CD4-positive, alpha-beta T cell treated with Interleukin-12 subunit alpha and Interleukin-12 subunit beta, for 1 hour (primary cell): Measurements from ENCODE around the gene FIZ1.
"Not testable (repeated sequence)": the region's sequence is repeated elsewhere in the genome, so short reads cannot be mapped to it uniquely, and the experiment has no call there.

Experiments
- DNase-seq: peaks from one replicate; pipeline ENCODE4 v3.0.0-alpha.2; 2020

FIZ1 gene

DNA sequence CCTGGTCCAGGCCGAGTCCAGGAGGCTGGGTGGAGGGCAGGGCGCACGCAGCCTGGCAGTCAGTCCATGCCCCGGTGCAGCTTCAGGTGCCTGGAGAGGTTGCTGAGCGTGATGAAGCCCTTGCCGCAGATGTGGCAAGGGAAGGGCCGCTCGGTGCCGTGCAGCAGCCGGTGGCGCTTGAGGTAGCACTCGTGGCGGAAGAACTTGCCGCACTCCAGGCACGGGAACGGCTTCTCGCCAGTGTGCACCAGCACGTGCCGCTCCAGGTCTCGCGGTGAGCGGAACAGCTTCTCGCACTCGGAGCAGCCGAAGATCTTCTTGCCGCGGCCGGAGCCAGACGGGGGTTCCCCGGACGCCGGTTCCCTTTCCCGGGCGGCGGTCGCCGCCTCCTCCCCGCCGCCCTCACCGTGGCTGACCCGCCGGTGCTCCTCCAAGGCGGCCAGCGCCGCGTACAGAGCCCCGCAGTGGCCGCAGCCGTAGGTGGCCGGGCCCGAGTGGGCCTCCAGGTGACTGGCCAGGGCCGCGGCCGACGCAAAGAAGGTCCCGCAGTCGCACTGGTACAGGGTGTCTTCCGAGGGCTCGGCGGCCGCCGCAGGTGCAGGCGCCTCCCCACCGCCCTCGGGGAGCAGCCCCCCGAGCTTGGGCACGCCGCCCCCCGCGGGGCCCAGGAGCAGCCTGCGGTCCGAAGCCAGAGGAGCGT is 6.8 kb downstream of the FIZ1 start:
- no peak for DNase-seq

DNA sequence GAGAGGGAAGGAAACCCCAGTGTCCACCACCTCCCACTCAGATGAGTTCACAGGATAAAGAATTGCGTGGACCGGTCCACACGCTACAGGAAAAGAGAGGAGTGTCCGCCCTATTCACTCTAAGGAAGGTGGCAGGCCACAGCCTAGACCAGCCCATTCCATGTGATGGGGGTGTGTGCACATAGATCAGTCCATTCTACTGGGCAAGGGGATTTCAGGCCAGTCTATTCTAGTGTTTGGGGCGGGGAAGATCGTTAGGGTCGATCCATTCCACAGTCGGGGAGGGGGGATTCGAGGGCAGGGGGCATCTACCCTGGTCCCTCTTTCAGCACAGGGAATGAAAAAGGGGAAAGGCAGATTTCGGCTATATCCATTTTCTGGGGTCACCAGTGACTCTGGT is 7.8 kb downstream of the FIZ1 start:
- DNase-seq, result no peak

DNA sequence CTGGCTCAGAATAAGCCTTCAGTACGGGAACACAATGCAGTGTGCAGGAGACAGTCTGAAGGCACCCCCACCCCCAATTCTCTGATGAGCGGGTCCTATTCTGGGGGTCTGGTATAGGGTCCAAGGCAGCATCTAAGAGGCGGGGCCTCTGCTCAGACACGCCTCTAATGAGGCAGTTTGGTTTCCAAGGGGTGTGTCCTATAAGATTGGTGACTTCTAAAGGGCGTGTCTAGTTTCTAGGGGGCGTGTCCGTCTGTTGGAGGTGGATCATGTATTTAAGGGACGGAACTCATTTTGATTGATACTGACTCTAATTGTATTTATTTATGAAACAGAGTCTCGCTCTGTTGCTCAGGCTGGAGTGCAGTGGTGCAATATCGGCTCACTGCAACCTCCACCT is 8.7 kb downstream of the FIZ1 start:
- no peak for DNase-seq

DNA sequence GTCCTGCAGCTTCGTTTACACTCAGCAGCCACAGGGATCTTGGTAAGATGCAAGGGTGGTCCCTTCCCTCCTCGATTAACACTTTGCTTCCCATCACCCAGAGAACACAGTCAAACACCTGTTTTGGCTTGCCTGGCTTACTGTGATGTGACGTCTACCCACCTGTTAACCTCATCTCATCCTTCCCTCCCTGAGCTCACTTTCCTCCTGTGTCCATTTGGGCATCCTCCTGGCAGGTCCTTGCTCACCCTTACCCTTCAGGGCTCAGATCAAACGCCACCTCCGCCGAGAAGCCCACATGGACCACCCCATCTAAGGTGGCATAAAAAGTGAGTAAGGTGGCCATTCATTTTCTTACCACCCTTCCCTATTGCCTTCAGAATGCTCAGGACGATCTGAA is 9.2 kb downstream of the FIZ1 start:
- no peak for DNase-seq

DNA sequence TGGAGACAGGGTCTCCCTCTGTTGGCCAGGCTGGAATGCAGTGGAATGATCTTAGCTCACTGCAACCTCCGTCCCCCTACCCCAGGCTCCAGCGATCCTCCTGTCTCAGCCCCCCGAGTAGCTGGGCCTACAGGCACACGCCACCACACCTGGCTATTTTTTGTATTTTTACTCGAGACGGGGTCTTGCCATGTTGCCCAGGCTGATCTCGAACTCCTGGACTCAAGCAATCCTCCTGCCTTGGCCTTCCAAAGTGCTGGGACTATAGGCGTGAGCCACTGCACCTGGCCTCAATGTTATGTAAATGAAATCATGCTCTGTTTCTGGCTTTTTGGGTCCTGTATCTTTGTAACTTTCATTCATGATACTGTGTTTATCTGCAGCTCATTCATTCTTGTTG is 10.6 kb downstream of the FIZ1 start:
- no peak for DNase-seq

DNA sequence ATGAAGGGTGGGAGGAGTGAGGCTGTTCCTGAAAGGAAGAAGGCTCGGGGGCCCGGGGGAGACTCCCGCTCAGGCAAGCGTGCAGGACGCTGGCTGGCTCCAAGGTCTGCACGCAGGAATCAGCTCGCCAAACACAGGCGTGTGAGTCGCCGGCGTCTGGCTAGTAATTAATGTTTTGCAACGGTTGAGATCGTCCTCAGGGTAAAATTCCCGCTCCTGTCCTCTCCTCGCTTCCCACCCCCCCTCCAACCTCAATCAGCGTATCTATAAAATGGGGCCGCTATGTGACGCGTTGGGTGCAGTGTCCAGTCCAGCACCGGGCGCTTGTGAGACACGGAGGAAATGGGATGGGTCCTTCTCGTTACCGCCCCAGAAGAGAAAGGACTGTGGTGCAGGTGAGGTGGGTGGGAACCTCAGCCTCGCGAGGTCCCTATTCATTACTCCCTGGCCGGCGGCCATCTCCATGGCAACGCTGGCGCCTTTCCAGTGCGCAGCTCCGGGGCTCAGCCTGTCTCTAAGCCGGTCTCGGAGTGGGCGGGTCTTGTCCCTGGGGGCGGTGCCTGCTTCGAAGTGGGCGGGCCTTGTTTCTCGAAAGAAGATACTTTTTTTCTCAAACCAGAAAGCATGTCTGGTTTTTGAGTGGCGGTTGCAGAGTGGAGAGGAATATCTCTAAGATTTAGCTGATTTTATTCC is 12.2 kb downstream of the FIZ1 start:
- peak; percentile 95 for DNase-seq

DNA sequence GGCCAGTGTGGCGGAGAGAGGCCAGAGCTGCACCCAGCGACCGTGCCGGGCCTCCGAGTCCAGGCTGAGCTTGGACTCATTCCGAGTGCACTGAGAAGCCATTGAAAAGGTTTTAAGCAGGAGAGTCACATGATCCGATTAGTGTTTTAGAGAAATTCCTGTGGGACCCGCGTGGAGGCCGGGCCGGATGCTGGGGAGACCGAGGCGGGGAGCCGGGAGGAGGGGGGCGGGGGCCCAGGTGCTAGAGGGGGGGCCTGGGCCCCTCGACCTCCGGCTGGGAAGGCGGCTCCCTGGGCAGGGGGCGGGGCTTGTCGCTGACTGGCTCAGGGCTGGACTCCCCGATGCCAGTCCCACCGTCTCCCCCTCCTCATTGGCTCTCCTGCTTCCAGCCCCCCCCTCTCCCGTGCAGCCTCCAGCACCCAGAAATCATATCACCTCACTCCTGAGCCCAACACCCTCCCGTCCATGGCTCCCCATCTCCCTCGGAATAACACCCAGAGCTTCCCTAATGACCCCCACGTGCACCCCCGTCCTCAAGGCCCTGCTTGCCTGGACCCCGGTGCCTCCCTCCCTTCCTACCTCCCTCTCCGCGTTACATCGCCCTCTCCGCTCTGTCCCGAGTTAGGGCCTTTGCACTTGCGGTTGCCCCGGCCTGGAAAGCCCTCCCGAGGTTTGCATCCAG is 13.5 kb downstream of the FIZ1 start:
- peak; percentile 44 for DNase-seq

DNA sequence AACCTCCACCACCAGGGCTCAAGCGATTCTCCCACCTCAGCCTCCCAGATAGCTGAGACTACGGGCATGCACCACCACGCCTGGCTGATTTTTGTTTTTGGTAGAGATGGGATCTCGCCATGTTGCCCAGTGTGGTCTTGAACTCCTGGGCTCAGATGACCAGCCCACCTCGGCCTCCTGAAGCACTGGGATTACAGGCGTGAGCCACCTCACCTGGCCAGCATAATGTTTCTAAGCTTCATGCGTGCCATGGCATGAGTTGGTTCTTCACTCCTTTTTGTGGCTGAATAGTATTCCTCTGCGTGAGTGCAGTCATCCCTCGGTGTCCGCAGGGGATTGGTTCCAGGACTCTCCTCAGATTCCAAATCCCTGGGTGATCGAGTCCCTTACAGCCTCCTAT is 14.4 kb downstream of the FIZ1 start:
- DNase-seq, result no peak

DNA sequence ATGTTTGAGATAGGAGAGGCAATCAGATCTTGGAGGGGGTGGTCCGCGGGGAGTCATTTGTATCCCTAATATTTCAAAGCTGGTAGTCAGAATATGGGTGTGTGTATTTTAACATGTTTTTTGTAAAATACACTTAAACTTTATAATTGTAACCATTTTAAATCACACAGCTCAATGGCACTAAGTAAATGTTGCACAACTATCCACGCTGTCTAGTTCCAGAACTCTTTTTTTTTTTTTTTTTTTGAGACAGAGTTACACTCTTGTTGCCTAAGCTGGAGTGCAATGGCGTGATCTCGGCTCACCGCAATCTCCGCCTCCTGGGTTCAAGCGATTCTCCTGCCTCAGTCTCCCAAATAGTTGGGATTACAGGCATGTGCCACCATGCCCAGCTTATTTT is 15.4 kb downstream of the FIZ1 start:
- not testable (repeated sequence) for DNase-seq

DNA sequence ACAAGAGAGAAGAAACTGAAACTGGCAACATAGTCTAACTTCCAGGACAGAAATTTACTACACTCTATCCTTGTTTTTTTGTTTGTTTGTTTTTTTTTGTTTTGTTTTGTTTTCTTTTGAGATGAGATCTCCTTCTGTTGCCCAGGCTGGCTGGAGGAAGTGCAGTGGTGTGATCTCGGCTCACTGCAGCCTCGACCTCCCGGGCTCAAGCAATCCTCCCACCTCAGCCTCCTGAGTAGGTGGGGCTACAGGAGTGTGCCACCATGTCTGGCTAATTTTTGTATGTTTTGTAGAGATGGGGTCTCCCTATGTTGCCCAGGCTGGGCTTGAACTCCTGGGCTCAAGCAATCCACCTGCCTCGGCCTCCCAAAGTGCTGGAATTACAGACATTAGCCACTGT is 17.0 kb downstream of the FIZ1 start:
- DNase-seq, result not testable (repeated sequence)

DNA sequence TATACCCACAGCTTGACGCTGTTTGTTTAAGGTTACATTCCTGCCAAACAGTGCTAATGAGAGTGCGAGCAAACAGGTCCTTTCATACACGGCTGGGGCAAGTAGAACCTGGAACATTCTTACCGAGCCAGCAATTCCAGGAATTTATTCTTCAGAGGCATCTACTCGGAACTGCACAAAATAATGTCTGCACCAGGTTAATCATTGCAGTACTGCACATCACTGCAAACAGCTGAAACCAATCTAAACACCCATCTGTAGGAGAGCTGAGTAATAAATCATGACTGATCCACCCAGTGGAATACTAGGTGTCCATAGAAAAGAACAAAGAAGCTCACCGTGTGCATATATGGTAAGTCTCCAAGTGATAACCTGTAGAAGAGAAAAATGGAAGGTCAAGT is 17.5 kb downstream of the FIZ1 start:
- DNase-seq, result no peak

DNA sequence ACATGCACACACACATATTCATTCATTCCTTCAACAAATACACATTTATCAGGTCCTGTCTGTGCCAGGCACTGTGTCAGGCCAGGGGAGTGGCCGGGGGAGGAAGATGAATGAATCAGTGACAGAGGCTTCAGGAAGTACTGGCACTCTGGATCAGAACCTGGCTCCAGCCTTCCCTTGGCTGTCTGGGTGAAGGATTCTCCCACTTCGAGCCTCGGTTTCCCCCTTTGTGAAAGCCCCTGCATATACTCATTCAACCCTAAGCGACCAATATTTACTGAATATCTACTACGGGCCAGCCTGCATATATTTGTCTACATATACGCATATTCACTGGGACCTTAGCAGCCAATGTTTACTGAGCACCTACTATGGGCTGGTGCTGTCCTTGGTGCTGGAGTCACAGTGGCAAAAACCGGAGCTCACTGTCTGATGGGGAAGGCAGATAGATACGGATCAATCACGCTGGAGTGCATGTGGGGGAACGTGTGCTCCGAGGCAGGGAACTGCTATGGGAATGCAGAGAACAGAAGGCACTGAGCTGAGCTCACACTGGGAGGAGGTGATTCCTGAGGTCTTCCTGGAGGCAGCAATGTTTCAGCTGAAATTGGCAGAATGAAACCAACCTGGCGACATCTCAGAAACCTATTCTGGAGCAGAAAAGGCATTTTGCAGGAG is 18.0 kb downstream of the FIZ1 start:
- DNase-seq, result no peak

DNA sequence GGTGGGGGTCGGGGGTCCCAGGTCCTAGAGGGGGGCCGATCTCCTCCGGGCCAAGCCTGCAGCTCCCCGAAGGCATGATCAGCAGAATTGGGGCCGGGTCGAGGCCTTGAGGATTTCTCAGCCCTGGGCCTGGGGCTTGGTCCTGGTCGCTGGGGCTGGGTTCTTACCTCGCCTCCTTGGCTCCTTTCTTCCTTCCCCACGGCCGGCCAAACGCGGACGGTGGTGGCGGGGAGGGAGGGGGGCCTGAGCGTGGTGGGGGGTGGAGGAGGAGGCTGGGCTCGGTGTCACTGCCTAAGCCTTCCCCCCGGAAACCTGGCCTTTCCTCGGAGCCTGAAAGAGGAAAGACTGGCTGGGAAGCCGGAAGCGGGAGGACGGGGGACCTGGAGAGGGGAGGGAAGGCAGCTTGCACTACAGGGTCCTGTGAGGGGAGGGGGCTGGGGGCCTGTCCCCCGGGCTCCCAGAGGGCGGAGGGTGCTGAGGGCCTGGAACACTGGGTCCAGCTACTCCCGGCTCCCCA is 18.6 kb downstream of the FIZ1 start, which contains the start of gene ZNF579:
Gene ZNF579 (minus strand): TSS at position 221 of the 517 bp plus-strand sequence. CDS start 1,209 bp downstream, outside the sequence.
- peak; percentile 80 for DNase-seq

DNA sequence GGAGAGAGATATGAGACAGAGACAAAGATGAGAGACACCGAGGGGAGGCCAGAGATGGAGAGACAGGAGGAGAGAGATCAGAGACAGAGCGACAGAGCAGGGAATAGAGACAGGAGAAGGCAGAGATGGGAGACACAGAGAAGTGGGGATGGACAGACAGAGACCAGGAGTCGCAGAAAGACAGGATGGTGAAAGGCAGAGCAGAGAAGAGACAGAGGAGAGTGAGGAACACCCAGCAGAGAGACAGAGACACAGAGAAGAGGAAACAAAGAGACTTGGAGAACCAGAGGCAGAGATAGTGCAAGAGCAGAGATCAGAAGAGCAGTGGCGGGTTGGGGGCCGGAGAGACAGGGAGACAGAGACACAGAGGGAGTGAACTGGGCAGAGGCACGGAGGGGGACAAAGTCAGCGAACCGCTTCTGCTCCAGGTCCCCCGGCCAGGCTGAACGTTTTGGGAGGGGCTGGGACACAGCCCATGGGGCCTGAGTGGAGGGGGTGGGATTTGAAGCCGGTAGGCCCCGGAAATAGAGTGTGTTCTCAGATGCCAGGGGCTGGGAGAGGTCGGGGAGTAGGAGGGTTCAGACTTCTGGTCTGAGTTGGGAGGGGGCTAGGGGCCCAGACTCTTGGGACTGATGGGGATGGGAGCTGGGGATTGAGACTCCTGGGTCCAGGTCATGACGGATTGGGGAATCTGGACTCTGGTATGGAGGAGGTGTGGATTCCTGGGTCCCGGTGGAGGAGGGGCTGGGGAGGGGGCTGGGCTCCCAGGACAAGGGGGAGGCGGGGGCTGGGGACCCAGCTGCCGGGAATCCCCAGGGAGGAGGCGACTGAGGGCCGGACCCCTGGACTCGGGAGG is 19.3 kb downstream of the FIZ1 start:
- DNase-seq, result no peak

DNA sequence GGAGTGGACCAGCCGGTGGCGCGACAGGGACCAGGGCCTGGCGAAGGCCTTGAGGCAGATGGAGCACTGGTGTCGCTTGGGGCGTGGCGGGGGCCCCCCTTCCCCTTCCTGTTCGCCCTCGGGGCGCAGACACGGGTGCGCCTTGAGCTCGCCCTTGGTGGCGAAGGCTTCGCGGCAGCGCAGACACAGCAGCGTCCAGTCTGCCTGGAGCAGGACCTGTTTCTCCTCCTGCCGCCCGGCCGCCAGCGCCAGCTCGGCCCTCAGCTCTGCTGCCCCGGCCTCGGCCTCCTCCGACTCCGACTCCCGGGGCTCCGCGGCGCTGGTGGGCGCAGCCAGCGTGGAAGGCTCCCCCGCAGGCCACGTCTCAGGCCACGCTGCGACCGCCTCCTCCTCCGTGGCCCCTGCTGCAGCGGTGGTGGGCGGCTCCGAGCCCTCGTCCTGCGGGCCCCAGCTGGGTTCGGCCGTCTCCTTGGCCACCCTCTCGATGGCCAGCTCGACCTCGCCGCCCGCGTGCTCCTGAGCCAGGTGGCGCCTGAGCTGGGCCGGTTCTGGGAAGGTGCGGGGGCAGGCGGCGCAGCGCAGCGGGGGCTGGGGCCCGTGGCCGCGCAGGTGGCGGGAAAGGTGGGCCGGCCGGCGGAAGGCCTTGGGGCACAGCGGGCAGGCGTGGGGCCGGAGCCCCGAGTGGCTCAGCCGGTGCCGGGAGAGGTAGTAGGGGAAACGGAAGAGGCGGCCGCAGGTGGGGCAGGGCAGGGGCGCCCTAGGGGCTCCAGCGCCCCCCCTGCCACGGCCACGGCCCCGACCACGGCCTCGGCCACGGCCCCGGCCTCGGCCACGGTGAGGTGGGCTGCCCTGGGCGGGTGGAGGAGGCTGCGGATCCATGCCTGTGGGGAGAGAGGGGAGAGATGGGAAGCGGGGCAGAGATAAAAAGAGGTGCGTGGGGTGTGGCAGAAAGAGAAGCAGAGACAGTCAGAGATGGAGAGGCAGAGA is 20.3 kb downstream of the FIZ1 start:
- DNase-seq, result no peak

DNA sequence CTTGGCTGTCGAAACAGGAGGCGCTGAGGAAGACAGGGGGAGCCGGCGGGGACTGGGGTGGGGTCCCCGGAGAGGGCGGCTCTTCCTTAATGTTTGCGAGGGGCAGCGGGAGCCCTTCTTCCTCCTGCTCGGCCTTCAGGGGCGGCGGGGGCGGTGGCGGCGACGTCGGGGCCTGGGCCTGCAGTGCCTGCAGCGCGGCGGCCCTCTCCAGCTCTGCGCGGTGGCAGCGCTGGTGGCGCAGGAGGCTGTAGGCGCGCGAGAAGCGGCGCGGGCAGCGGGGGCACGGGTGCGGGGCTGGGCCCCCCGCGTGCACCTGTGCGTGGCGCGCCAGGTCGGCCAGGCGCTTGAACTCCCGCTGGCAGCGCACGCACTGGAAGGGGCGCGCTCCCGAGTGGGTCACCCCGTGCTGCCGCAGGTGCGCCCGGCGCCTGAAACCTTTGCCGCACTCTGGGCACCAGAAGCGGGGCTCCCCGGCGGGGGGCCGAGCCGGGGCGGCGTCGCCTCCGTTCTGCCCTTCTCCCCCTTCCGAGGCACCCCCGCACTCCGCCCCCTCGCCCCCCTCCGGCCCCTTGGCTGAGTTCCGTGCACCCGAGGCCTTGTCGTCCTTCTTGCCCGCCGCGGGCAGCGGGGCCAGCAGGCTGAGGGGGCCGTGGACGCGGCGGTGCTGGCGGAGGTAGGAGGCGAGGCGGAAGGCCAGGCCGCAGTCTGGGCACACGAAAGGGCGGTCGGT is 21.1 kb downstream of the FIZ1 start:
- DNase-seq, result no peak

DNA sequence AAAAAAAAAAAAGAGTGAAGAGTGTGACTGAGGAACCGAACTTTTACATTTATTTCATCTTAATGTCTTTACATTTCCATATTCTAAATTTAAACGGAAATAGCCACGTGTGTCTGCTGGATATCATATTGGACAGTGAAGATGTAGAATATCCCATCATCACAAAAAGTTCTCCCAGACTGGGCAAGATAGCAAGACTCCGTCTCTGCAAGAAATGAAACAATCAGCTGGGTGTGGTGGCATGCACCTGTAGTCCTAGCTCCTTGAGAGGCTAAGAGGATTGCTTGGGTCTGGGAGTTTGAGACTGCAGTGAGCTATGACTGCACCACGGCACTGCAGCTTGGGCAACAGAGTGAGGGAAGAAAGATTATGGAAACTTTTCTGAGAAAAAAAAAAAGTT is 22.6 kb downstream of the FIZ1 start:
- no peak for DNase-seq

DNA sequence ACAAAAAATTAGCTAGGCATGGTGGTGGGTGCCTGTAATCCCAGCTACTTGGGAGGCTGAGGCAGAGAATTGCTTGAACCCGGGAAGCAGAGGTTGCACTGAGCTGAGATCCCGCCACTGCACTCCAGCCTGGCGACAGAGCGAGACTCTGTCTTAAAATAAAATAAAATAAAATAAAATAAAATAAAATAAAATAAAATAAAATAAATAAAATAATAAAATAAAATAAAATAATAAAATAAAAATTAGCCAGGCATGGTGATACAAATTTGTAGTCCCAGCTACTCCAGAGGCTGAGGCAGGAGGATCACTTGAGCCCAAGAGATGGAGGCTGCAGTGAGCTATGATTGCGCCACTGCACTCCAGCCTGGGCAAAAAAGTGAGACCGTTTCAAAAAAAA is 25.4 kb downstream of the FIZ1 start:
- not testable (repeated sequence) for DNase-seq

DNA sequence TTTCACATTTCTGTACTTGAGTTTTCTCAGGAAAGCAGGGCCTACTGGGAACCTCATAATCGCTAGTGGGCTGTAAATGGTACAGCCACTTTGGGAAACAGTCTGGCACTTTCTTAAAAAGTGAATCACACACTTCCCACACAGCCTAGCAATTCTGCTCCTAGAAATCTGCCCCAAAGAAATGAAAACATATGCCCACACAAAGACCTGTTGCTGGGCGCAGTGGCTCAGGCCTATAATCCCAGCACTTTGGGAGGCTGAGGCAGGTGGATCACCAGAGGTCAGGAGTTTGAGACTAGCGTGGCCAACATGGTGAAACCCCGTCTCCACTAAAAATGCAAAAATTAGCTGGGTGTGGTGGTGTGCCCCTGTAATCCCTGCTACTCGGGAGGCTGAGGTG is 29.8 kb downstream of the FIZ1 start:
- not testable (repeated sequence) for DNase-seq

DNA sequence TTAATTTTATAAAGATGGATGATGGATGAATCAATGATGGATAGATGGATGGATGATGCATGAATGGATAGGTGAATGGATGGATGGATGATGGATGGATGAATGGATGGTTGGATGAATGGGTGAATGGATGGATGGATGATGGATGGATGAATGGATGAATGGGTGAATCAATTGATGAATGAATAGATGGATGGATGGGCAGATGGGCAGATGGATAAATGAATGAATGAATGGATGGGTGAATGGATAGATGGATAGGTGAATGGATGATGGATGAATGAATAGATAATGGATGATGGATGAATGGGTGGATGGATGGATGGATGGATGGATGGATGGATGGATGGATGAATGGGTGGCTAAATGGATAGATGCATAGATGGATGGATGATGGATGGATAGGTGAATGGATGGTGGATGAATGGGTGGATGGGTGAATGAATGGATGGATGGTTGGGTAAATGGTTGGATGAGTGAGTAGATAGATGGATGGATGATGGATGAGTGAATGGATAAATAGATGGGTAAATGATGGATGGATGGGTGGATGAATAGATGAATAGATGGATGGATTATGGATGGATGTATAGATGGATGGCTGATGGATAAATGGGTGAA is 31.5 kb downstream of the FIZ1 start:
- DNase-seq, result no peak
